GM18511 (cell line): Measurements from ENCODE around the gene PDILT.

Source experiments
- ATAC-seq: cut with Tn5 transposase; IDR thresholded peaks from one replicate; pipeline ENCODE4 v1.9.1; 2021; ENCODE audit warnings: mild to moderate bottlenecking, moderate library complexity; ENCODE audit not compliant: unreplicated experiment

PDILT gene

GRCh38 chr16:20402651-20403050, 1.9 kb downstream of the PDILT start:
- no peak for ATAC-seq

DNA sequence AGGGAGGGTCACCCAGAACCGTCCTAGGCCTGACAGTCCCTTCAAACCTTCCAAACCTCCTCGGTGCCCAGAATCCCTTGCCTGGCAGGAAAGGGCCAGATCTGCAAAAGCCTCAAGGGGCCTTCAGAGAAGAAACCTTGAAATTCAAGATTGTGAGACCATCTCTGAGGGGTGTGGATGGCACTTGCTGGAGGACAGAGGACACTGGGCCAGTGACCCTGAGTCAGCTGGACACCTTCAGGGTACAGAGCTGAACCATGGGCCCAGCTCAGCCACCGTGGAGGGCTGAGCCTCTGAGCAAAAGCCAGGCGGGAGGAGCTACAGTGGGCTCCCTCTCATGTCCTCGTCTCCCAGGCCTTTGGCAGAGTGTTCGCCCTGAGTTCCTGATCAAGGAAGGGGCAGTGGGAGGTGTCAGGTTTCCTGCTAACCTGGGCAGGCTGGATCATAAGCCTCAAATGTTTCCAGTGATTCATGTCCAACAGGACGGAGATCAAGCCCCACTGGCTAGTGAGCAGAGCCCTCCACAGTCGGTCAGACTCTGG, 3.0 kb downstream of the PDILT start:
- no peak for ATAC-seq

- no peak for ATAC-seq
Observed at GRCh38 chr16:20401066-20401465, 3.5 kb downstream of the PDILT start.

DNA sequence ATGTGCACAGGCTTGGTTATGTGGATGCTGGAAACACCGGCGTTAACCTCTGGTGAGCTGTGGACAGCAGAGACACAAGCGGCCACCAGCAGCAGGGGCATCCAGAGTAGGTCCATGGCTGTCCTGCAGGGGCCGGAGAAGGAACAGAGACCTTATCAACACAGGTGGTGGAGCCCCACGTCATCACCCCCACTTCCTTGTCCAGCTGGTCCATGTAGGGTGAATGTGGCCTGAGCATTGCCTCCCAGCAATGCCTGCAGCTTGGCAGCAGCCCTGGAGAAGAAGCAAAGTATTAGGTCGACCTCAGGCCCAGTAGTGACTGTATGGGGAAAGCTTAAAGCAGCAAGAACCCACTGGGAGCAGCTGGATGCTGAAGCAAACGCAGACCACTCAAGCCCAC, 5.4 kb downstream of the PDILT start:
- no peak for ATAC-seq

- ATAC-seq, result no peak
Observed at GRCh38 chr16:20398603-20399002, 5.9 kb downstream of the PDILT start.

DNA sequence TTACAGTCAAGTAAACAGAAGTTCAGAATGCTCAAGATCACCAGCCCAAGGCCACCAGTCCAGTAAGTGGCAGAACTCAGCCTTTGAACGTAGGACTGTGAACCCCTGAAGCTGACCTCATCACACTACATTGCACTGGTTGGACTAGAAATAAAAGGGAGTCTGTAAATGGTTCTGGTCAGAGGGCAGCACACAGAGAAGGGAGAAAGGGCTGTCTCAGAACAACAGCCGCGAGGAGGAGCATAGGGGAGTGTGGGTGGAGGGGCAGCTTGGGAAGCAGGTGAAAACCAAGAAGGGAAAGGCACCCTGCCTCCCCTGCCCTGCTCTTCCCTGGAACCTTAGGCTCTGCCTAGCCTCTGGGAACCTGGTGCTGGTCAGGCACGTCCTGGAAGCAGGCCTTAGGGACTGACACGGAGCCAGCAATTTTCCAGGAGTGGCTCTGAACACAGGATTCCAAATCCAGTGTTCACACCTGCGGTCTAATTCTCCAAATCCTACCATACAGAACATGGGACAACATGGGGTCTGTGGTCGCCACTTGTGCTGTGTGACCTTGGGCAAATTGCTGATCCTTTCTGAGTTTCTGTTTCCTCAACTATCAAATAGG, 7.0 kb downstream of the PDILT start:
- ATAC-seq, result no peak

- ATAC-seq, result no peak
Observed at GRCh38 chr16:20396846-20397467, 7.6 kb downstream of the PDILT start.

- ATAC-seq, result no peak
Observed at GRCh38 chr16:20395946-20396345, 8.6 kb downstream of the PDILT start.

DNA sequence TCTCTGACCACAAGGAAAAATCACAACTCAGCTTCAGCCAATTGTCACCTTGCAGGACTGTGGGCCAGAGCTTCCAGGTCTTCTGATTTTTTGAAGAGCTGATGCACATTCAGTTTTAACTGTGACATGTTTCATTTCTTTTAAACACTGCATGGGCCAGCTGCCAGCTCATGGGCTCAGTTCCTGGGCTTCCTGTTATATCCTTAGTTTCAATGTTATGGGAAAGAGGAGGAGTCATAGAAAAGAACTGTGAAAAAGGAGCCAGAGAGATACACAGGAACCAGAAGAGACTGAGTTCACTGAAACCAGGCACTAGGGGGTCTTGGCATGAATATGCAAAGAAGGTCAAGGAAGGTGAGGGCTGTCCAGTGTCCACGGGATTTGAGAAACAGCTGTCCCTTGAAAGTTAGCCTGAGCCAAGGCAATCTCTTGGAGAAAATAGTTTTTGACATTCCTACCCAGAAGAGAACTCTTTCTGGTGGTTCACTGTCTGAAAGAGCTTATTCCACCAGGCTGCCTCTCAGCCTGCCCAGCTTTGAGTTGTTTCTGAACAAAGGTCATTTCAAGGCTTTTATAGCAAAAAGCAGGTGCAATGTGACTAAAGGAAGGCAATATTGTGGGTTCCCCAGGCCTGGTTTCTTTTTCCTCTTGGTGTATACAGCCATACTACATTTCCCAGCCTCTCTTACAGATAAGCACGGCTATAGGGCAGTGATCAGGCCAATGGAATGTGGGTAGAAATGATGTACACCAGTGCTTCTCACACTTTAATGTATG, 10.5 kb downstream of the PDILT start:
- no peak for ATAC-seq

DNA sequence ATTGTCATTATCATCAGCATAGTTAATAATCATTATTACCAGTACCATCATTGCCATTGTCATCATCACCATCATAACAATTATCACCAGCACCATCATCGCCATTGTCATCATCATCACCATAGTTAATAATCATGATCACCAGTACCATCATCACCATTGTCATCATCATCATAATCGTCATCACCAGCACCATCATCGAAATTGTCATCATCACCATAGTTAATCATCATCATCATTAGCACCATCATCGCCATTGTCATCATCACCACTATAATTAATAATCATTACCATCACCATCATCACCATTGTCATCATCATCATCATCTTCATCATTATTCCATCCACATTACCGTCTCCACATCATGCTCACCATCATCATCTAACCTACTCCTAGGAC, 13.5 kb downstream of the PDILT start:
- no peak for ATAC-seq

DNA sequence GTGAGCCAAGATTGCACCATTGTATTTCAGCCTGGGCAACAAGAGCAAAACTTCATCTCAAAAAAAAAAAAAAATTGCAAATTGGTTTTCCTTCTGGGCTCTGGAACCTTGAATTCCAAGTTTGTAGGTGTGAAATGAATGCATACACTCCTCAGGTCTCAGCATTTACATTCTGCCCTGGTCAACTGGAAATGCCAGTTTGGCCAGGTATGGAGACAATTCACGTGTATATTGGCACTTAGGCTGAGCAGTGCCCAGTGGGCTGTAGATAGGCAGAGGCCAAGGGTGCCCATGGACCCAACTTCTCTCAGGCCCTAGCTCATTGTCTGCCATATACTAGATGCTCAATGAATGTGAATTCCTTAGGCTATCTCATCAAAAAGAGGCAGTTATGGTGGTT, 15.7 kb downstream of the PDILT start:
- no peak for ATAC-seq

DNA sequence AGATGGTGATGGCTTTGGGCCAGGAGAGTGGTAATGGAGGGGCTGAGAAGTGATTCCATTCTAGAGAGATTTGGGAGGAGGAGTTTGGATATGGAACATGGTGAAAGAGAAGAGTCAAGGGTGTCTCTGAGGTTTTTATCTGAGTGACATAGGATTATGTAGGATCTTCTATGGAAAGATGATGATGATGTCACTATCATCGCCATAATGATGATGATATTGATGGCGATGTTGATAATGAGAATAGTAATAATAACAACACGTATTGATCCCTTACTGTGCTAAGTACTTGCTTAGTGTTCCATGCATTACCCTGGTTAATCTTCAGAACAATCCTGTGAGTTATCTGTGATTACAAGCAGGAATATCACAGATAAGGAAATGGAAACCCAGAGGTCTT, 16.6 kb downstream of the PDILT start:
- no peak for ATAC-seq

GRCh38 chr16:20385844-20386832, 18.4 kb downstream of the PDILT start:
- ATAC-seq, result no peak

DNA sequence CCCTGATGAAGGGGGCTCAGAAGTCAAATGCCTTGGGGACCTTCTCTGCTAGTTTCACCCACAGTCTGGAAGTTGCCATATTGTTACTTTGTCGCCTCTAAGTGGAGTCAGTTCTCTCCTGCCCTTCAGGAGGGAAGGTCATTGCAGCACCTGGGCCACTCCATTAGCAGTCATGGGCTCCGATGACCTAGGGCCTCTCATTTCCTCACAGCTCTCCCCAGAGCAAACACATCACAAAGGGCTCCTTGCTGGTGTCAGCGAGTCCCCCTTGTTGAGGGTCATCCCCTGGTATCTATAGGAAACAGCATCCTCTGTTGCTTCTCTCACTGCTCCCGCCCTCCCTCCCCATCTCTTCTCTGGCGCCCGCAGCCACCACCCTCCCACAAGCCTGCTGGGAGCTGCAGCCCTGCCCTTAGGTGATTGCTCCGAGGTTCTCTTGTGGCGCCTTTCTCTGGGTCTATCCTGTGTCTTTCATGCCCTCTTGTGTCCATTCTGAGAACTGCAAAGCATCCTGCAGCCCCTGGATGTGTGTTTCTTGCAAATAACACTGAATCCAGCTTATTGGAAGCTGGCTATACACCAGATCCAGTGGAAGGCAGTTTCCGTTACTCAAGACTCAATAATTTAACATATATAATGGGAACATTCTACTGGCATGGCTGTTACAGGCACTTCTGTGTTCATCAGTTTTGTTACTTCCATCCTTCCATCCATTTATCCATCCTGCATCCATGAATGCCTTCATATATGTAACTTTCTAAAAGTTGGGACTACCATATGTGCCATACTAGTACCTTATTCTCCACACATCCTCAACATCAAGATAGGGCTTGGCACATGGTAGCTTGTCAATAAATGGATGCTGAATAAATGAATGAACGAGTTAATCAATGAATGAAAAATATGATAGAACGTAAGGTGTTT, 21.2 kb downstream of the PDILT start:
- ATAC-seq, result peak; percentile 59

DNA sequence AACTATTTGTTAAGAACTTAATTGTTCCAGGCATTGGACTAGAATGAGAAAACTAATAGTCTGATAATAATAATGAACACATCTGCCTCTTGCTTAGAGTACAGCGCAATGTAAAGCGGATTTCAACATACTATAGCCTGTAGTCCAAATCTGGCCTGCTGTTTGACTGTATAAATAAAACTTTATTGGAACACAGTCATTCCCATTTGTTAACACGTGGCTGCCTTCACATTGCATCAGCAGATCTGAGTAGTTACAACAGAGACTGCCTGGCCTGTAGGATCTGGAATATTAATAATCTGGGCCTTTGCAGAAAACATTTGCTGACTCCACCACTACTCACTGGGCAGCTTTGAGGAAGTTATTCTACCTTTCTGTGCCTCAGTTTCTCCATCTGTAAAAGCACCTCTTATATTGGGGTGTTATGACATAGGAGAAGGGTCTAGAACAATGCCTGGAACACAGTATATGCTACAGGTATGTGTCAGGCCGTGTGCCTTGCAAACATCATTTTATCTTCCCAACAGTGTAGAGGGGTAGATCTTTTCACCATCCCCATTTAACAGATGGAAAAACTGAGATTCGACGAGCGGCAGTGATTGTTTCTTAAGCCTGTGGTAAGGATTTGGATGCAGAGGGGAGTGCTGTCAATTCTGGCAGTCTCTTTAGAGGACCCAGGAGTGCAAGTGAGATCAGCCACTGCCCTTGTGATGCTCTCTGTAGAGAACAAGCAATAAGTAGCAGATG, 22.2 kb downstream of the PDILT start:
- ATAC-seq, result no peak

DNA sequence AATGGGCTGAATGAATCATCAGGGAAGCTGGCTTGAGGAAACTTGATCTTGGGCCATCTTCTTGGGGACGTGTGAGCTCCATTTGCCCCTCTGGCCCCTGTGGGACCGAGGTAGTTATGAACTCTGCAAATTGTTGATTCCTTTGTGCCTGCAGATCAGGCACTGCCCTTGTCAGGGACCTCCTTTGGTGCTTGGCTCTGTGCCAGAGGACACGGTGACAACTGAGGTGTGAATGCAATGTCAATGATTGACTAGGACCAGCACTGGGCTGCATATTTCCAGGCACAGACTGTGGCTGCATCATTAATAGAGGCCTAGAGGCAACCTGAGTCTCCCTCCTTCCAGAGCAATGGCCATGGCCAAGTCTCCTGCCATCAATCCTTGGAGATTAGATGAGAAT, 23.8 kb downstream of the PDILT start:
- no peak for ATAC-seq

GRCh38 chr16:20377181-20377580, 27.4 kb downstream of the PDILT start:
- ATAC-seq, result no peak

DNA sequence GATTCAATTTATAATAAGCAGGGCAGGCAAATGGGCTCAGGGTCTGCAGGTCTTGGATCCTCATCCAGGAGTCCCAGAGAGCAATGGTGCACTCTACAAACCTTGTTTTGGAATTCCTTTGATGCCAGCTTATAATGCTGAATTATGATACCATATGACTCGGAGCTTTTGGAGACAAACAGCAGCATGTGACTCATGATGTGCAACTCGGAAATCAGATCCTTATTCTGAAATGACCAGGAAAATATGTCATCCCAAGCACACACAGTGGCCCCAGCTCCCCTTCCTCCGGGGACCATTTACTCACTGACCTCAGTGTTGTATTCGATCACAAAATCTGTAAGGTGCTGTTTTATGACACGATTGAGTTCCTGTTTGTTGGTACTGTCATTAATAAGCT, 31.8 kb downstream of the PDILT start:
- no peak for ATAC-seq

GRCh38 chr16:20369452-20370054, 35.0 kb downstream of the PDILT start:
- no peak for ATAC-seq
